HEK293 (cell line): ENCODE data around the gene GSN.

Source experiments
- CTCF ChIA-PET: fragments of 350-600 bp; formaldehyde crosslinking; extraction: SDS; loops from one replicate; lab custom pipeline; 2021; ENCODE audit warnings: antibody characterized with exemption; lab: Yijun Ruan, JAX
- POLR2A ChIA-PET: fragments of 300-600 bp; formaldehyde crosslinking; extraction: SDS; loops from one replicate; lab custom pipeline; 2020; ENCODE audit warnings: antibody characterized with exemption, inconsistent platforms; lab: Yijun Ruan, JAX
- H3K27ac ChIP-seq: fragments of 200-500 bp; sonication (Bioruptor generic); 2 replicates; pipeline ENCODE4 v1.5.1; 2014; ENCODE audit warnings: low read depth, low read length, control low read depth, inconsistent platforms; ENCODE audit errors: extremely low read depth
- H3K36me3 ChIP-seq, 2 experiments: fragments of 200-500 bp in 1 of 2; sonication (Bioruptor generic) in 1 of 2; 1 replicate in 1 of 2; 2 replicates in 1 of 2; pipeline ENCODE4 v1.5.1; 2014 to 2017; ENCODE audit warnings: inconsistent platforms in 2 of 2, low read length in 2 of 2; ENCODE audit not compliant: control insufficient read depth in 2 of 2, insufficient read depth in 1 of 2
- H3K4me1 ChIP-seq: fragments of 200-500 bp; sonication (Bioruptor generic); 2 replicates; pipeline ENCODE4 v1.5.1; 2014; ENCODE audit warnings: mild to moderate bottlenecking, low read length, inconsistent platforms; ENCODE audit not compliant: control insufficient read depth, insufficient read depth
- H3K4me3 ChIP-seq: 2 replicates; pipeline ENCODE4 v1.5.1; 2011; ENCODE audit warnings: low read depth, mild to moderate bottlenecking, control low read depth, low read length, moderate library complexity
- H3K9me3 ChIP-seq: fragments of 200-500 bp; sonication (Bioruptor generic); 2 replicates; pipeline ENCODE4 v1.5.1; 2014; ENCODE audit warnings: low read depth, low read length, inconsistent platforms; ENCODE audit not compliant: control insufficient read depth, insufficient read depth
- FEZF1 ChIP-seq: fragments of 450-650 bp; formaldehyde crosslinking; IDR thresholded peaks from 2 replicates; pipeline ENCODE4 v1.5.1; 2016; ENCODE audit warnings: missing biosample characterization, missing genetic modification characterization
- KLF1 ChIP-seq: fragments of 450-650 bp; formaldehyde crosslinking; IDR thresholded peaks from 2 replicates; pipeline ENCODE4 v1.5.1; 2016; ENCODE audit warnings: missing biosample characterization, missing genetic modification characterization
- KLF7 ChIP-seq: fragments of 450-650 bp; formaldehyde crosslinking; IDR thresholded peaks from 2 replicates; pipeline ENCODE4 v1.5.1; 2016; ENCODE audit warnings: missing biosample characterization, missing genetic modification characterization, borderline replicate concordance
- SP7 ChIP-seq: fragments of 450-650 bp; formaldehyde crosslinking; IDR thresholded peaks from 2 replicates; pipeline ENCODE4 v1.5.1; 2016; ENCODE audit warnings: missing biosample characterization, missing genetic modification characterization
- TRIM28 ChIP-seq: IDR thresholded peaks from 2 replicates; pipeline ENCODE4 v1.6.1; 2011; ENCODE audit warnings: low read length, control low read depth, borderline replicate concordance
- ZFP3 ChIP-seq: fragments of 450-650 bp; formaldehyde crosslinking; IDR thresholded peaks from 2 replicates; pipeline ENCODE4 v1.5.1; 2016; ENCODE audit warnings: low read depth, missing biosample characterization, missing genetic modification characterization
- ZFP37 ChIP-seq: fragments of 450-650 bp; formaldehyde crosslinking; IDR thresholded peaks from 2 replicates; pipeline ENCODE4 v1.5.1; 2016; ENCODE audit warnings: missing biosample characterization, missing genetic modification characterization
- ZFP41 ChIP-seq: fragments of 450-650 bp; formaldehyde crosslinking; IDR thresholded peaks from 2 replicates; pipeline ENCODE4 v1.5.1; 2016; ENCODE audit warnings: missing biosample characterization, missing genetic modification characterization, borderline replicate concordance
- ZNF146 ChIP-seq: fragments of 450-650 bp; formaldehyde crosslinking; IDR thresholded peaks from 2 replicates; pipeline ENCODE4 v1.5.1; 2016; ENCODE audit warnings: missing biosample characterization, missing genetic modification characterization
- ZNF335 ChIP-seq: fragments of 450-650 bp; formaldehyde crosslinking; conservative IDR thresholded peaks from 2 replicates; pipeline ENCODE4 v1.5.1; 2016; ENCODE audit warnings: missing biosample characterization, missing genetic modification characterization
- ZNF341 ChIP-seq: fragments of 450-650 bp; formaldehyde crosslinking; IDR thresholded peaks from 2 replicates; pipeline ENCODE4; 2016; ENCODE audit warnings: low read depth, missing biosample characterization, missing genetic modification characterization
- ZNF394 ChIP-seq: fragments of 450-650 bp; formaldehyde crosslinking; IDR thresholded peaks from 2 replicates; pipeline ENCODE4 v1.5.1; 2016; ENCODE audit warnings: missing biosample characterization, missing genetic modification characterization, mild to moderate bottlenecking, moderate library complexity, borderline replicate concordance
- ZNF423 ChIP-seq: fragments of 450-650 bp; formaldehyde crosslinking; IDR thresholded peaks from 2 replicates; pipeline ENCODE4 v1.5.1; 2016; ENCODE audit warnings: missing biosample characterization, missing genetic modification characterization
- ZNF548 ChIP-seq: fragments of 450-650 bp; formaldehyde crosslinking; IDR thresholded peaks from 2 replicates; pipeline ENCODE4 v1.5.1; 2016; ENCODE audit warnings: missing biosample characterization, missing genetic modification characterization
- ZNF555 ChIP-seq: fragments of 450-650 bp; formaldehyde crosslinking; conservative IDR thresholded peaks from 2 replicates; pipeline ENCODE4 v1.5.1; 2017; ENCODE audit warnings: missing biosample characterization, mild to moderate bottlenecking, missing genetic modification characterization, inconsistent platforms
- ZNF560 ChIP-seq: fragments of 450-650 bp; formaldehyde crosslinking; IDR thresholded peaks from 2 replicates; pipeline ENCODE4 v1.5.1; 2017; ENCODE audit warnings: missing biosample characterization, missing genetic modification characterization, borderline replicate concordance
- ZNF600 ChIP-seq: fragments of 450-650 bp; formaldehyde crosslinking; IDR thresholded peaks from 2 replicates; pipeline ENCODE4 v1.5.1; 2016; ENCODE audit warnings: missing biosample characterization, missing genetic modification characterization
- ZNF660 ChIP-seq: fragments of 450-650 bp; IDR thresholded peaks from 2 replicates; pipeline ENCODE4 v1.5.1; 2018; ENCODE audit warnings: missing biosample characterization, mild to moderate bottlenecking, missing genetic modification characterization
- ZNF768 ChIP-seq: fragments of 450-650 bp; formaldehyde crosslinking; IDR thresholded peaks from 2 replicates; pipeline ENCODE4 v1.5.1; 2018; ENCODE audit warnings: missing biosample characterization, mild to moderate bottlenecking, missing genetic modification characterization

Gene GSN

GRCh38 chr9:121233906-121234831 lies 33.8 kb upstream of the GSN start (continued):
- TF ChIP-seq ZNF548 (tag by site-specific recombination) (no peak), ZFP41 (no peak), ZNF394 (tag by site-specific recombination) (no peak), ZNF335 (tag by site-specific recombination) (0 out of 2 replicates have a peak, but pooled peaks have one; percentile 10), ZFP3 (tag by site-specific recombination) (no peak), ZNF660 (no peak), ZFP37 (no peak), ZNF560 (tag by site-specific recombination) (no peak), KLF1 (tag by site-specific recombination) (no peak), ZNF555 (no peak)

GRCh38 chr9:121234832-121235161 lies 33.2 kb upstream of the GSN start:
- POLR2A ChIA-PET, result interaction anchor here (0.6 to 2.4 kb wide), 2 partner anchors 33 to 176 kb away, joined by 3 to 8 read pairs; partner anchors contain the start of gene GSN
- H3K9me3 ChIP-seq, result no peaks in the 10 kb centered on the region
- CTCF ChIA-PET, result interaction anchor here (0.5 to 3.7 kb wide), 11 partner anchors 11 to 120 kb away, joined by 3 to 23 read pairs (median 4); partner anchors contain the start of gene GSN
- H3K4me1 ChIP-seq, result no peaks in the 10 kb centered on the region
- H3K27ac ChIP-seq, result no peak overlapping the region
- H3K4me3 ChIP-seq, result no peak overlapping the region
- no peak for TF ChIP-seq ZNF146 (tag by site-specific recombination)
- TF ChIP-seq ZNF423 (tag by site-specific recombination), result no peak
- no peak for TF ChIP-seq KLF7 (tag by site-specific recombination)
- peak; percentile 63; the same call in 1 of the 2 replicates for TF ChIP-seq ZNF341 (tag by site-specific recombination)
- H3K36me3 ChIP-seq, result no peaks in the 10 kb centered on the region

- CTCF ChIA-PET, result interaction anchor here (0.6 to 3.7 kb wide), 7 partner anchors 12 to 84 kb away, joined by 3 to 23 read pairs (median 11); no protein-coding TSS in a partner anchor
Measured at GRCh38 chr9:121235512-121235911, 32.5 kb upstream of the GSN start.

GRCh38 chr9:121237916-121238315 lies 30.0 kb upstream of the GSN start:
- H3K4me1 ChIP-seq, result no peaks in the 10 kb centered on the region
- CTCF ChIA-PET, result interaction anchor here (1.1 kb wide), 1 partner anchor 13 kb away, joined by 3 read pairs; no protein-coding TSS in a partner anchor

More at GRCh38 chr9:121235512-121235911, 32.5 kb upstream of the GSN start:
- no peaks in the 10 kb centered on the region for H3K4me1 ChIP-seq
- POLR2A ChIA-PET, result interaction anchor here (2.4 kb wide), 1 partner anchor 33 kb away, joined by 8 read pairs; the partner anchor contains the start of gene GSN
- TF ChIP-seq ZNF600 (tag by site-specific recombination) (no peak), SP7 (no peak), FEZF1 (tag by site-specific recombination) (no peak)
- TF ChIP-seq, all 188 proteins: peak for 0
- no peaks in the 10 kb centered on the region for H3K9me3 ChIP-seq
- H3K27ac ChIP-seq, result no peak overlapping the region
- no peaks in the 10 kb centered on the region for H3K36me3 ChIP-seq
- H3K4me3 ChIP-seq, result no peak overlapping the region

More at GRCh38 chr9:121237916-121238315, 30.0 kb upstream of the GSN start:
- H3K9me3 ChIP-seq, result no peaks in the 10 kb centered on the region
- no peaks in the 10 kb centered on the region for H3K36me3 ChIP-seq
- no peak overlapping the region for H3K27ac ChIP-seq
- POLR2A ChIA-PET, result no interaction called here
- H3K4me3 ChIP-seq, result no peak overlapping the region
- TF ChIP-seq ZNF768 (tag by site-specific recombination) (no peak), FEZF1 (tag by site-specific recombination) (no peak), TRIM28 (no peak)
- TF ChIP-seq, all 188 proteins: peak for 0
